HL-60 (cell line): ENCODE measurements around the gene SRGAP3.

ENCODE experiments used
- DNase-seq, 2 experiments: peaks; one replicate each; pipeline ENCODE4 v3.0.0-alpha.2; 2010 to 2020; ENCODE audit warnings: low read depth in 1 of 2, low spot score in 1 of 2
- H3K27ac ChIP-seq: fragments of 250-450 bp; sonication (Bioruptor Pico); replicated peaks from 2 replicates; pipeline ENCODE4 v1.5.1; 2020; ENCODE audit warnings: mild to moderate bottlenecking, moderate library complexity
- H3K27me3 ChIP-seq: fragments of 250-450 bp; sonication (Bioruptor Pico); 2 replicates; pipeline ENCODE4 v1.5.1; 2021; ENCODE audit warnings: mild to moderate bottlenecking, moderate library complexity; ENCODE audit not compliant: insufficient read depth, poor library complexity, severe bottlenecking
- H3K4me3 ChIP-seq: replicated peaks from 2 replicates; pipeline ENCODE4 v1.5.1; 2011; ENCODE audit warnings: mild to moderate bottlenecking, control low read depth, low read length; ENCODE audit not compliant: insufficient read depth
- GABPA ChIP-seq: IDR thresholded peaks from 2 replicates; pipeline ENCODE4 v1.6.1; 2012; ENCODE audit warnings: low read depth
- POLR2AphosphoS5 ChIP-seq: IDR thresholded peaks from 2 replicates; pipeline ENCODE4 v1.6.1; 2012; ENCODE audit warnings: low read depth
- SPI1 ChIP-seq: IDR thresholded peaks from 2 replicates; pipeline ENCODE4 v1.6.1; 2012; ENCODE audit warnings: low read depth, mild to moderate bottlenecking, borderline replicate concordance
- TF ChIP-seq, protein P1 (sequence below): IDR thresholded peaks from 2 replicates; pipeline ENCODE4 v1.6.1; 2012; ENCODE audit warnings: low read depth; ENCODE audit not compliant: insufficient replicate concordance
- TF ChIP-seq, protein P2 (sequence below): IDR thresholded peaks from one replicate; pipeline ENCODE4 v1.5.1; 2011; ENCODE audit warnings: low read length, control low read depth, inconsistent platforms; ENCODE audit not compliant: insufficient read depth

SRGAP3 gene

GRCh38 chr3:8982509-8982908 is 266.9 kb downstream of the SRGAP3 start:
- H3K27me3 ChIP-seq = no peaks in the 10 kb centered on the region
- no peak for DNase-seq
- H3K27ac ChIP-seq = no peak overlapping the region
- peak; percentile 73 for TF ChIP-seq SPI1
- TF ChIP-seq, protein P1, sequence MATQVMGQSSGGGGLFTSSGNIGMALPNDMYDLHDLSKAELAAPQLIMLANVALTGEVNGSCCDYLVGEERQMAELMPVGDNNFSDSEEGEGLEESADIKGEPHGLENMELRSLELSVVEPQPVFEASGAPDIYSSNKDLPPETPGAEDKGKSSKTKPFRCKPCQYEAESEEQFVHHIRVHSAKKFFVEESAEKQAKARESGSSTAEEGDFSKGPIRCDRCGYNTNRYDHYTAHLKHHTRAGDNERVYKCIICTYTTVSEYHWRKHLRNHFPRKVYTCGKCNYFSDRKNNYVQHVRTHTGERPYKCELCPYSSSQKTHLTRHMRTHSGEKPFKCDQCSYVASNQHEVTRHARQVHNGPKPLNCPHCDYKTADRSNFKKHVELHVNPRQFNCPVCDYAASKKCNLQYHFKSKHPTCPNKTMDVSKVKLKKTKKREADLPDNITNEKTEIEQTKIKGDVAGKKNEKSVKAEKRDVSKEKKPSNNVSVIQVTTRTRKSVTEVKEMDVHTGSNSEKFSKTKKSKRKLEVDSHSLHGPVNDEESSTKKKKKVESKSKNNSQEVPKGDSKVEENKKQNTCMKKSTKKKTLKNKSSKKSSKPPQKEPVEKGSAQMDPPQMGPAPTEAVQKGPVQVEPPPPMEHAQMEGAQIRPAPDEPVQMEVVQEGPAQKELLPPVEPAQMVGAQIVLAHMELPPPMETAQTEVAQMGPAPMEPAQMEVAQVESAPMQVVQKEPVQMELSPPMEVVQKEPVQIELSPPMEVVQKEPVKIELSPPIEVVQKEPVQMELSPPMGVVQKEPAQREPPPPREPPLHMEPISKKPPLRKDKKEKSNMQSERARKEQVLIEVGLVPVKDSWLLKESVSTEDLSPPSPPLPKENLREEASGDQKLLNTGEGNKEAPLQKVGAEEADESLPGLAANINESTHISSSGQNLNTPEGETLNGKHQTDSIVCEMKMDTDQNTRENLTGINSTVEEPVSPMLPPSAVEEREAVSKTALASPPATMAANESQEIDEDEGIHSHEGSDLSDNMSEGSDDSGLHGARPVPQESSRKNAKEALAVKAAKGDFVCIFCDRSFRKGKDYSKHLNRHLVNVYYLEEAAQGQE = no peak
- H3K4me3 ChIP-seq = no peak overlapping the region

DNA sequence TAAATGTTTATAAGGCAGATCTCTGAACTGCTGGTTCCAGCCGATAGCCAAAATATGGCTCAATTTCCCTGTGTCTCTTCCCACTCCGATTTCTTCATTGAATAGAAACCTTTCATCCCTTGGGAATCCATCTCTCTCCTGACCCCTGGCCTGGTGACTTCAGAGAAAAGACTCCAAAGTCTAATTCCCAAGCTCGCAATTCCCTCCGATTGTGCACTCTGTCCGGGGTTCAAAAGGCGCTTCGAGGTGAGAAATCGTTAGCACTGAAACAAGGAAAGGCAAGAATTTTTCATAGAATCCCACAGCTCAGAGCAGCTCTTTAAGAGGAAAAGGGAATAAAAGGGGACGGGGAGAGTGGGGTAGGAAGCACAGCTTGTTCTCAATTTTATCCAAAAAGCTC is 267.7 kb downstream of the SRGAP3 start:
- TF ChIP-seq SPI1 = no peak
- TF ChIP-seq POLR2AphosphoS5 = no peak
- no peak overlapping the region for H3K27ac ChIP-seq
- no peak overlapping the region for H3K4me3 ChIP-seq
- no peaks in the 10 kb centered on the region for H3K27me3 ChIP-seq
- DNase-seq = no peak

DNA sequence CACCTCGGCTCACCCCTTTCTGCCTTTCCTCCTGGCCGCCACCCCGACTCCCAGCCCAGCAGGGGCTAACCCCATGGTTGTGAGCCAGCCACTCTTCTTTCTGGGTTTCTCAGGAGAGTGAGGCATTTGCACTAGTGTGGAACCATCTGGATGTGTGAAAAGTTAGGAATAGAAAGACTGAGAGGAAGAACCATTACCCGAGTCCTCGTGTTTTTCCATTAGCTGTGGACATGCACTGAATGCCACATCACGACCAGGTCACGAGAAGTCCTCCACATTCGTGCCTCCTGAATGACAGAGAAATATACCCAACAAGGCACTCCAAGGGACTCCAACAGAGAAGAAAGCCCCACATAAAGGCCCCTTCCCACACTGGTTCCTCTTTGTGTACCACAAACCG is 268.1 kb downstream of the SRGAP3 start:
- H3K27ac ChIP-seq = no peak overlapping the region
- no peaks in the 10 kb centered on the region for H3K27me3 ChIP-seq
- no peak for DNase-seq
- TF ChIP-seq SPI1 = no peak
- TF ChIP-seq, protein P2, sequence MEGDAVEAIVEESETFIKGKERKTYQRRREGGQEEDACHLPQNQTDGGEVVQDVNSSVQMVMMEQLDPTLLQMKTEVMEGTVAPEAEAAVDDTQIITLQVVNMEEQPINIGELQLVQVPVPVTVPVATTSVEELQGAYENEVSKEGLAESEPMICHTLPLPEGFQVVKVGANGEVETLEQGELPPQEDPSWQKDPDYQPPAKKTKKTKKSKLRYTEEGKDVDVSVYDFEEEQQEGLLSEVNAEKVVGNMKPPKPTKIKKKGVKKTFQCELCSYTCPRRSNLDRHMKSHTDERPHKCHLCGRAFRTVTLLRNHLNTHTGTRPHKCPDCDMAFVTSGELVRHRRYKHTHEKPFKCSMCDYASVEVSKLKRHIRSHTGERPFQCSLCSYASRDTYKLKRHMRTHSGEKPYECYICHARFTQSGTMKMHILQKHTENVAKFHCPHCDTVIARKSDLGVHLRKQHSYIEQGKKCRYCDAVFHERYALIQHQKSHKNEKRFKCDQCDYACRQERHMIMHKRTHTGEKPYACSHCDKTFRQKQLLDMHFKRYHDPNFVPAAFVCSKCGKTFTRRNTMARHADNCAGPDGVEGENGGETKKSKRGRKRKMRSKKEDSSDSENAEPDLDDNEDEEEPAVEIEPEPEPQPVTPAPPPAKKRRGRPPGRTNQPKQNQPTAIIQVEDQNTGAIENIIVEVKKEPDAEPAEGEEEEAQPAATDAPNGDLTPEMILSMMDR = no peak
- TF ChIP-seq, protein P1 = no peak
- TF ChIP-seq GABPA = no peak
- TF ChIP-seq POLR2AphosphoS5 = no peak
- H3K4me3 ChIP-seq = no peak overlapping the region

- TF ChIP-seq, protein P1 = no peak
- TF ChIP-seq SPI1 (no peak), GABPA (no peak), POLR2AphosphoS5 (no peak)
- TF ChIP-seq, protein P2 = no peak
- peak in 1 of 2 experiments; percentile 25 for DNase-seq
- no peak overlapping the region for H3K4me3 ChIP-seq
- no peak overlapping the region for H3K27ac ChIP-seq
- H3K27me3 ChIP-seq = no peaks in the 10 kb centered on the region
These were observed 268.6 kb downstream of the SRGAP3 start for GRCh38 chr3:8980756-8981257.
